Ishikawa (cell line): ENCODE measurements around the gene RPS19.

ENCODE experiments used
- CEBPB ChIP-seq: IDR thresholded peaks from 2 replicates; pipeline ENCODE4 v1.6.1; 2012
- CREB1 ChIP-seq: IDR thresholded peaks from 2 replicates; pipeline ENCODE4 v1.6.1; 2012; ENCODE audit warnings: low read depth
- EGR1 ChIP-seq: IDR thresholded peaks from 2 replicates; pipeline ENCODE4 v1.6.1; 2012
- EP300 ChIP-seq: IDR thresholded peaks from 2 replicates; pipeline ENCODE4 v1.6.1; 2012; ENCODE audit warnings: borderline replicate concordance
- FOXM1 ChIP-seq: IDR thresholded peaks from 2 replicates; pipeline ENCODE4 v1.6.1; 2012; ENCODE audit warnings: low read depth, borderline replicate concordance
- NFIC ChIP-seq: IDR thresholded peaks from 2 replicates; pipeline ENCODE4 v1.6.1; 2012
- RAD21 ChIP-seq: IDR thresholded peaks from 2 replicates; pipeline ENCODE4 v1.6.1; 2012; ENCODE audit warnings: low read depth
- REST ChIP-seq: IDR thresholded peaks from 2 replicates; pipeline ENCODE4 v1.6.1; 2012; ENCODE audit warnings: low read depth, mild to moderate bottlenecking
- TAF1 ChIP-seq: IDR thresholded peaks from 2 replicates; pipeline ENCODE4 v1.6.1; 2012; ENCODE audit warnings: low read depth, mild to moderate bottlenecking
- TCF12 ChIP-seq: IDR thresholded peaks from 2 replicates; pipeline ENCODE4 v1.6.1; 2012; ENCODE audit warnings: low read depth
- TEAD4 ChIP-seq: IDR thresholded peaks from 2 replicates; pipeline ENCODE4 v1.6.1; 2012
- USF1 ChIP-seq: IDR thresholded peaks from 2 replicates; pipeline ENCODE4 v1.6.1; 2012
- YY1 ChIP-seq: IDR thresholded peaks from 2 replicates; pipeline ENCODE4 v1.6.1; 2012; ENCODE audit warnings: low read depth
- ZBTB7A ChIP-seq: IDR thresholded peaks from 2 replicates; pipeline ENCODE4 v1.6.1; 2012; ENCODE audit warnings: low read depth
- TF ChIP-seq, protein P1 (sequence below): IDR thresholded peaks from 2 replicates; pipeline ENCODE4 v1.6.1; 2012

RPS19 gene

DNA sequence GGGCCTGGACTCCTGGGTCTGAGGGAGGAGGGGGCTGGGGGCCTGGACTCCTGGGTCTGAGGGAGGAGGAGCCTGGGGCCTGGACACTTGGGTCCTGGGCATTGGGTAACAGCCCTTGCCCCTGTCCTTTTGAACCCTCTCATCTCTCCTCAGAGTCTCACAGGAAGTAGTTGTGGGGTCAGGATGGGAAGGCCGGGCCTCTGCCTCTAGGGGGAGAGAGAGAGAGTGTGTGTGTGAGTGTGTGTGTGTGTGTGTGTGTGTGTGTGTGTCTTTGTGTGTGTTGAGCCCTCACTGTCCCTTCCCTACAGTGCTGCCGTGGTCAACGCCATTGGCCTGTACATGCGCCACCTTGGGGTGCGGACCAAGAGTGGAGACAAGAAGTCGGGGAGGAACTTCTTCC lies 33.8 kb downstream of the RPS19 start:
- TF ChIP-seq TAF1 (no peak), REST (no peak), CEBPB (no peak), FOXM1 (no peak), ZBTB7A (no peak), EGR1 (no peak), NFIC (no peak), USF1 (no peak), EP300 (no peak), TEAD4 (no peak), CREB1 (no peak)
- TF ChIP-seq, protein P1, sequence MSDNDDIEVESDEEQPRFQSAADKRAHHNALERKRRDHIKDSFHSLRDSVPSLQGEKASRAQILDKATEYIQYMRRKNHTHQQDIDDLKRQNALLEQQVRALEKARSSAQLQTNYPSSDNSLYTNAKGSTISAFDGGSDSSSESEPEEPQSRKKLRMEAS, result no peak

GRCh38 chr19:41894350-41894749 lies 34.3 kb downstream of the RPS19 start:
- TF ChIP-seq EGR1, result no peak
- TF ChIP-seq REST, result no peak
- no peak for TF ChIP-seq EP300

DNA sequence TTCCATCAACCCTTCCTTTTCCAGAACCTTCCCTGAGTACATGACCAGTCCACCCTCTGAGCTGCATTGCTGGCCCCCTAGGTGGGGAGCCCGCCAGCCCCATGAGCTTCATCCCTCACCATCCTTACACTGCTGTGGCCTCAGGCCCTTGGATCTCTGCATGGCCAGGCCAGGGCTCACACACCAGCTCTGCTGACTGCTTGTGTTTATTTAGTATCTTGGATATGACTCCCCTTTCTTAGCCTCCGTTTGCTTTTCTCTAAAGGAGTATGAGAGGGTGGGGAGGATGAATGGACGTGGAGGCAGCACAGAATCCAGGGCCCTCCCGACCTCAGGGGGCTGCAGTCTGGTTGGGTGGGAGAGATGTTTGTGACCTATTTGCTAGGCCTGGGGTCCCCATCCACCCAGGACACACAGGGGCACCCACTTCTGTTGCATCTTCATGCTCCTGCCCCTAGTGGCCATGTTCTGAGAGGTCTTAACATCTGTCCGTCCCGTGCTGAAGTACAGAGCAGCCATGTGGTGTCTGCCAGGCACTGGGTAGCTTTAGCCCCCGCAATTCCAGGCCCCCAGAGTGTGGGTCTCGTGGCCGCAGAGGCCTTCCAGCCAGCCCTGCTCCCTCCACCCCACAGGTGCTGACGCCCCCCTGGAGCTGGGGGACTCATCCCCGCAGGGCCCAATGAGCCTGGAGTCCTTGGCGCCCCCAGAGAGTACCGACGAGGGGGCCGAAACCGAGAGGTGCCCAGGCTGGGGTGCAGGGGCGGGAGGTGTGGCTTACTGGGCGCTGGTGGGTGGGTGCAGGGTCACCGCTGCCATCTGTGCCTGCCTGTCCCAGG lies 35.9 kb downstream of the RPS19 start:
- no peak for TF ChIP-seq RAD21
- no peak for TF ChIP-seq TAF1
- no peak for TF ChIP-seq EGR1

DNA sequence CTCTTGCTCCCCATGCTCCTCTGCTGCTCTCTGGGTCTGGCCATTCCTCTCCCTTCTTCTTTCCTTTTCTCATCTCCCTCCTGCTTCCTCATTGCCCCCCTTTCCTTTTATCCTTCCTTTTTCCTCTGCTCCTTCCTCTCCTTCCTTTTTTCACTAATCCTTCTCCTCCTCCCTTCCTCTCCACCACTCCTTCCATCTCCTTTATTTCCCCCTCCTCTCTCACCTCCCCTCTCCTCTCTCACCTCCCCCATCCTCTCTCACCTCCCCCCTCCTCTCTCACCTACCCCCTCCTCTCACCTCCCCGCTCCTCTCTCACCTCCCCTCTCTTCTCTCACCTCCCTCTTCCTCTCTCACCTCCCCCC lies 36.5 kb downstream of the RPS19 start:
- TF ChIP-seq FOXM1 (no peak), ZBTB7A (no peak), NFIC (no peak), RAD21 (no peak), CEBPB (no peak), TEAD4 (no peak), USF1 (no peak), EGR1 (no peak), CREB1 (no peak), TCF12 (no peak), YY1 (no peak), REST (no peak), EP300 (no peak)
- TF ChIP-seq, protein P1, result no peak

GRCh38 chr19:41897181-41897580 lies 37.1 kb downstream of the RPS19 start:
- TF ChIP-seq ZBTB7A (no peak), TCF12 (no peak), CEBPB (no peak), EP300 (no peak), FOXM1 (no peak), REST (no peak), CREB1 (no peak), RAD21 (no peak), YY1 (no peak), TEAD4 (no peak), USF1 (no peak), NFIC (no peak), EGR1 (no peak), TAF1 (no peak)
- TF ChIP-seq, protein P1, result no peak
